GM19463 (cell line): ENCODE measurements around the gene MORC1.
A peak's percentile ranks its signal among the peaks of the same experiment; 100 is the strongest.
"Not testable (repeated sequence)": the region's sequence is repeated elsewhere in the genome, so short reads cannot be mapped to it uniquely, and the experiment has no call there.

Source experiments
- ATAC-seq: cut with Tn5 transposase; IDR thresholded peaks from one replicate; pipeline ENCODE4 v1.9.1; 2021; ENCODE audit warnings: mild to moderate bottlenecking, moderate library complexity; ENCODE audit not compliant: unreplicated experiment

The MORC1 gene

GRCh38 chr3:109109574-109109973, 8.4 kb downstream of the MORC1 start:
- ATAC-seq = no peak

GRCh38 chr3:109098079-109098644, 19.8 kb downstream of the MORC1 start:
- ATAC-seq = peak; percentile 64

GRCh38 chr3:109095166-109095565, 22.8 kb downstream of the MORC1 start:
- no peak for ATAC-seq

GRCh38 chr3:109093561-109093960, 24.4 kb downstream of the MORC1 start:
- ATAC-seq = no peak

GRCh38 chr3:109091846-109092245, 26.1 kb downstream of the MORC1 start:
- ATAC-seq = no peak

- no peak for ATAC-seq
Measured at GRCh38 chr3:109089265-109089664, 28.7 kb downstream of the MORC1 start.

GRCh38 chr3:109081746-109082510, 36.0 kb downstream of the MORC1 start:
- peak; percentile 99 for ATAC-seq

- not testable (repeated sequence) for ATAC-seq
Measured at GRCh38 chr3:109080090-109080489, 37.8 kb downstream of the MORC1 start.

GRCh38 chr3:109073116-109073515, 44.8 kb downstream of the MORC1 start:
- no peak for ATAC-seq

GRCh38 chr3:109072194-109072593, 45.7 kb downstream of the MORC1 start:
- peak; percentile 90 for ATAC-seq

GRCh38 chr3:109071350-109072142, 46.4 kb downstream of the MORC1 start:
- peak; percentile 35 for ATAC-seq

- no peak for ATAC-seq
Measured at GRCh38 chr3:109070211-109070610, 47.7 kb downstream of the MORC1 start.

GRCh38 chr3:109066864-109067263, 51.1 kb downstream of the MORC1 start:
- no peak for ATAC-seq

- ATAC-seq = peak; percentile 87
Measured at GRCh38 chr3:109059264-109059663, 58.7 kb downstream of the MORC1 start.

- ATAC-seq = no peak
Measured at GRCh38 chr3:109057616-109058015, 60.3 kb downstream of the MORC1 start.

- ATAC-seq = no peak
Measured at GRCh38 chr3:109057056-109057455, 60.9 kb downstream of the MORC1 start.

GRCh38 chr3:109050591-109051167, 67.3 kb downstream of the MORC1 start:
- ATAC-seq = peak; percentile 56

- ATAC-seq = no peak
Measured at GRCh38 chr3:109047366-109047765, 70.6 kb downstream of the MORC1 start.

- ATAC-seq = no peak
Measured at GRCh38 chr3:109045271-109046040, 72.5 kb downstream of the MORC1 start.

- ATAC-seq = no peak
Measured at GRCh38 chr3:109035082-109035481, 82.9 kb downstream of the MORC1 start.
